ENCODE data around the gene TTBK2. TPM values are rescaled to one million over a fixed set of nuclear protein-coding genes. Genes with fewer than 3 reads are reported as not detected.

TTBK2 gene
- total and polyA plus RNA-seq, 10 of the 15 experiments (the other 5 are each of a cell fraction or from before 2014, with no cell fraction given): 0.66 to 9.1 (median 3.7) TPM

GRCh38 chr15:42805266-42805665 lies 115.3 kb downstream of the TTBK2 start (continued):
- TF ChIP-seq PAX8 (IDR thresholded peaks at IDR 0.05): no peak
- no peak for TF ChIP-seq TCF7 (IDR thresholded peaks at IDR 0.05; ENCODE audit: borderline replicate concordance)
- TF ChIP-seq NR2F1 (conservative IDR thresholded peaks at IDR 0.05): no peak
- TF ChIP-seq CEBPB (IDR thresholded peaks at IDR 0.05; ENCODE audit: borderline replicate concordance in 1 of 2, low read depth in 2 of 2, low read length in 2 of 2): no peak
- TF ChIP-seq CHD2 (IDR thresholded peaks at IDR 0.05; ENCODE audit: borderline replicate concordance, low read depth, low read length): no peak

- WGBS (ENCODE audit: insufficient coverage, insufficient replicate concordance, low lambda C conversion rate, missing lambda C conversion rate): 99% methylated on average over 3 of the region's 3 CpGs
- H2AFZ ChIP-seq (ENCODE audit: control insufficient read depth, low read depth, low read length): no peak overlapping the region
- FAIRE-seq (no peak), ATAC-seq (no peak), DNase-seq (ENCODE audit: low read depth, low spot score) (no peak)
- no peaks in the 10 kb centered on the region; a peak in 1 of 4 replicates for H3K36me3 ChIP-seq (ENCODE audit: control insufficient read depth in 2 of 2, insufficient read depth in 2 of 2, low read length in 1 of 2)
- no peaks in the 10 kb centered on the region for H3K79me2 ChIP-seq (ENCODE audit: control insufficient read depth, insufficient read depth, low read length)
- no peak overlapping the region for H3K27ac ChIP-seq (ENCODE audit: control insufficient read depth, insufficient read depth)
- ChIA-PET CTCF (interaction anchor here (1.0 kb wide), 1 partner anchor 13 kb away, joined by 3 read pairs; no protein-coding TSS in a partner anchor), RAD21 (ENCODE audit: unreplicated experiment) (no interaction called here), SMC1A (ENCODE audit: uncharacterized antibody, unreplicated experiment) (interaction anchor here (0.7 kb wide), 1 partner anchor 124 kb away, joined by 4 read pairs; no protein-coding TSS in a partner anchor), POLR2A (no interaction called here)
- no peak overlapping the region for H3K4me3 ChIP-seq
- H3K4me2 ChIP-seq (ENCODE audit: control insufficient read depth, insufficient read depth): no peak overlapping the region
- no peaks in the 10 kb centered on the region for H4K20me1 ChIP-seq (ENCODE audit: control insufficient read depth, insufficient read depth)
- no peaks in the 10 kb centered on the region for H3K9me3 ChIP-seq (replicated peaks; ENCODE audit: control insufficient read depth, insufficient read depth, low read length)
- H3K4me1 ChIP-seq (ENCODE audit: control insufficient read depth, insufficient read depth, low read length): no peaks in the 10 kb centered on the region
- no TSS peak for BruUV-seq (replicated peaks)
- H3K9ac ChIP-seq (ENCODE audit: control insufficient read depth, insufficient read depth, low read length): no peak overlapping the region
- in situ Hi-C loops (cut with MboI) (no loop called here), intact Hi-C loops (cut with micrococcal nuclease; ENCODE audit: unreplicated experiment) (no loop called here)
- no peaks in the 10 kb centered on the region for H3K27me3 ChIP-seq (replicated peaks in 1 of 2; ENCODE audit: control insufficient read depth in 2 of 2, insufficient read depth in 2 of 2, low read length in 1 of 2)
- TF ChIP-seq CEBPZ (IDR thresholded peaks at IDR 0.05; ENCODE audit: low read depth, low read length): no peak
- no peak for TF ChIP-seq HCFC1 (IDR thresholded peaks at IDR 0.05; ENCODE audit: low read length)
- TF ChIP-seq ZNF384 (IDR thresholded peaks at IDR 0.05; ENCODE audit: borderline replicate concordance, low read depth, low read length): no peak
- TF ChIP-seq MYC (IDR thresholded peaks at IDR 0.05; ENCODE audit: insufficient read depth, insufficient read length, insufficient replicate concordance, low read length, severe bottlenecking): no peak
- no peak for TF ChIP-seq SIN3A (IDR thresholded peaks at IDR 0.05; ENCODE audit: low read depth, low read length)
- TF ChIP-seq NRF1 (conservative IDR thresholded peaks at IDR 0.05; ENCODE audit: low read depth, low read length): no peak
- no peak for TF ChIP-seq TCF3 (IDR thresholded peaks at IDR 0.05; ENCODE audit: borderline replicate concordance, insufficient read depth, low read depth, low read length)
- TF ChIP-seq MAX (IDR thresholded peaks at IDR 0.05; ENCODE audit: low read depth, low read length): no peak
- no peak for TF ChIP-seq CBX3 (IDR thresholded peaks at IDR 0.05; ENCODE audit: borderline replicate concordance, low read depth)
- no peak for TF ChIP-seq CUX1 (IDR thresholded peaks at IDR 0.05; ENCODE audit: insufficient replicate concordance, low read depth, low read length)
These were observed 115.8 kb downstream of the TTBK2 start for GRCh38 chr15:42804739-42805138.
